Measurements from ENCODE around the gene EIPR1. TPM values are rescaled to one million over a fixed set of nuclear protein-coding genes. Genes with fewer than 3 reads are reported as not detected.

EIPR1 gene
- total RNA-seq, 2 donors from 2014 or later: 34.5 to 35.1 TPM

GRCh38 chr2:3169106-3169870 lies 208.3 kb downstream of the EIPR1 start:
- ATAC-seq (replicated peaks in 1 of 2) (no peak), DNase-seq (no peak)
- Mint-ChIP-seq H3K9me3 (peaks cover 0 to 5% of the 10 kb centered on the region in 2 donors), H3K4me1 (ENCODE audit: low read depth) (no peaks in the 10 kb centered on the region), H3K36me3 (ENCODE audit: insufficient read depth in 2 of 2) (peaks cover 8 to 18% of the 10 kb centered on the region in 2 donors), H3K27me3 (ENCODE audit: low read depth) (no peaks in the 10 kb centered on the region), H3K4me3 (no peak overlapping the region), H3K27ac (no peak overlapping the region)

GRCh38 chr2:3168230-3168891 lies 209.3 kb downstream of the EIPR1 start:
- H3K4me1 Mint-ChIP-seq (ENCODE audit: low read depth): no peaks in the 10 kb centered on the region
- peaks cover 8 to 21% of the 10 kb centered on the region in 2 donors for H3K36me3 Mint-ChIP-seq (ENCODE audit: insufficient read depth in 2 of 2)
- peaks cover under 1 to 7% of the 10 kb centered on the region in 2 donors for H3K9me3 Mint-ChIP-seq
- ATAC-seq (replicated peaks in 1 of 2) (no peak), DNase-seq (no peak)
- no peaks in the 10 kb centered on the region for H3K27me3 Mint-ChIP-seq (ENCODE audit: low read depth)
- H3K27ac Mint-ChIP-seq: no peak overlapping the region
- H3K4me3 Mint-ChIP-seq: no peak overlapping the region

GRCh38 chr2:3163401-3163800 lies 214.2 kb downstream of the EIPR1 start:
- Mint-ChIP-seq H3K9me3 (peaks cover 4 to 10% of the 10 kb centered on the region in 2 donors), H3K4me3 (no peak overlapping the region), H3K27me3 (ENCODE audit: low read depth) (no peaks in the 10 kb centered on the region), H3K4me1 (ENCODE audit: low read depth) (no peaks in the 10 kb centered on the region), H3K36me3 (ENCODE audit: insufficient read depth in 2 of 2) (peaks cover 12 to 32% of the 10 kb centered on the region in 2 donors), H3K27ac (peak overlapping the region; percentile 65)
- ATAC-seq (replicated peaks in 1 of 2) (no peak), DNase-seq (no peak)

- no peaks in the 10 kb centered on the region for H3K4me1 Mint-ChIP-seq (ENCODE audit: low read depth)
- no peak for ATAC-seq (replicated peaks in 1 of 2)
- no peaks in the 10 kb centered on the region for H3K27me3 Mint-ChIP-seq (ENCODE audit: low read depth)
- H3K9me3 Mint-ChIP-seq: peaks cover 4 to 10% of the 10 kb centered on the region in 2 donors
- no peak overlapping the region for H3K4me3 Mint-ChIP-seq
- DNase-seq: no peak
- H3K27ac Mint-ChIP-seq: no peak overlapping the region
- peaks cover 12 to 32% of the 10 kb centered on the region in 2 donors for H3K36me3 Mint-ChIP-seq (ENCODE audit: insufficient read depth in 2 of 2)
Observed at GRCh38 chr2:3162442-3163077, 215.1 kb downstream of the EIPR1 start.

DNA sequence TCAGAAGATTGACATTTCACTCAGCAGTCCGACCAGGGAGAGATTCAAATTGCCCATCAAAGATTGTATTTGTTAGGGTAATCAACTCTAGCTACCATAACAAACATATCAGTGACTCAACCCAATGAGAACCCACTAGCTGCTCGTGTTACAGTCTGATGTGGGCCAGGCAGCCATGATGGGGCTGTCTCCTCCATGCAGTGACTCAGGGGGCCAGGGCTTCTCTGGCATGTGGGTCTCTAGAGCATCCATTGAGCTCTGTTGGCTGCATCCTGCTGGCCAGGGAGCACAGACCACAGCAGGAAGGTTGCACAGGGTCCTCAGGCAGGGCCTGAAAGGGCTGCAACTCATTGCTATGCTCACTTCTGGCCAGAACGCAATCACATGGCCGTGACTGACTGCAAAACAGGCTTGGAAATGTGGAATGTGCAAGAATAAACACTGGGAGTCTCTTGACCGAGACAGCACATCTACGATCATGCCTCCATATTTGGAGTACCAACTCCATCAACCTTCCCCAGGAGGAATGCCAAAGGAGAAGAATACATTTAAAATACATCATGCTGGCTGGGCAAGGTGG lies 216.8 kb downstream of the EIPR1 start:
- Mint-ChIP-seq H3K4me1 (ENCODE audit: low read depth) (no peaks in the 10 kb centered on the region), H3K4me3 (no peak overlapping the region), H3K27me3 (ENCODE audit: low read depth) (no peaks in the 10 kb centered on the region), H3K36me3 (ENCODE audit: insufficient read depth in 2 of 2) (peaks cover 9 to 28% of the 10 kb centered on the region in 2 donors), H3K9me3 (peaks cover 4 to 10% of the 10 kb centered on the region in 2 donors), H3K27ac (no peak overlapping the region)
- DNase-seq: no peak
- no peak for ATAC-seq (replicated peaks in 1 of 2)

- Mint-ChIP-seq H3K4me3 (no peak overlapping the region), H3K27me3 (ENCODE audit: low read depth) (no peaks in the 10 kb centered on the region), H3K36me3 (ENCODE audit: insufficient read depth in 2 of 2) (peaks cover 7 to 24% of the 10 kb centered on the region in 2 donors), H3K9me3 (peaks cover 4 to 5% of the 10 kb centered on the region in 2 donors), H3K4me1 (ENCODE audit: low read depth) (no peaks in the 10 kb centered on the region), H3K27ac (no peak overlapping the region)
- DNase-seq (no peak), ATAC-seq (replicated peaks in 1 of 2) (no peak)
Observed at GRCh38 chr2:3159782-3160545, 217.7 kb downstream of the EIPR1 start.

DNA sequence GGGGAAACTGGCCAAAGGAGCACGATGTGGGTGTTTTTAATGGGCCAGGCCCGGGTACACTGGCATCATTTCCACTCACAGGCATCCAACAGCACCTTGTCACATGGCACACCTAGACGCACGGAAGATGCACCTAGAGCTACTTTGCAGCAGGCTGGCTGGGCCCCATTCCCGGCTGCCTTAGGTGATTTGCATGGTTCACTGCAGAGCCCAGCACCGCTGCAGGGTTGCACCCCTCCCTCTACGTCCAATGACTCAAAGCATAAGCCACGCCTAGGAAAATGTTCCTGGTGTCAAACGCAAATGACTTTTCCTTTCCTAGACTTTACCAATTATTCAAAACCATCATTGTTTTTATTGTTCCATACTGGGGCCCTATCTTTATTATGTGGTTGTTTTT lies 222.9 kb downstream of the EIPR1 start:
- H3K27ac Mint-ChIP-seq: no peak overlapping the region
- DNase-seq (no peak), ATAC-seq (replicated peaks in 1 of 2) (no peak)
- H3K4me3 Mint-ChIP-seq: no peak overlapping the region
- peaks cover 5 to 7% of the 10 kb centered on the region in 2 donors for H3K9me3 Mint-ChIP-seq
- peaks cover 7 to 21% of the 10 kb centered on the region in 2 donors for H3K36me3 Mint-ChIP-seq (ENCODE audit: insufficient read depth in 2 of 2)
- no peaks in the 10 kb centered on the region for H3K4me1 Mint-ChIP-seq (ENCODE audit: low read depth)
- no peaks in the 10 kb centered on the region for H3K27me3 Mint-ChIP-seq (ENCODE audit: low read depth)

DNA sequence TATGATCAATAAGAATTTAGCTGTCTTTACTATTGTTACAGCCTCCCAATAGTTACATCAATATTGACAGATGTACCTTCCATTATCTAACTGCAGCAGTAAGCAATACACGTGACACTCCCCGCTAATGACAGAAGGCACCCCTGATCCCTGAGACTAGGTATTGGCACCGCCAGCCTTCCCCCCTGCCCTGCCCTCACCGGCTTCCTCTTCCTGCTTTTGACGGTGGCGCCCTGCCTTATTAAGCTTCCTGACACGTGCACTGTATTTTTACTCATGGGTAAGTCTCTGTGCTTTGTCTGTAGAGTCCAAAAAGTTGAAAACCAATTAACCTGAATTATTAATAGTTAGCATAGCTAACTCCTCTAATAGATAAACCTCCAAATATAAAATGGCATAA lies 223.5 kb downstream of the EIPR1 start:
- no peaks in the 10 kb centered on the region for H3K27me3 Mint-ChIP-seq (ENCODE audit: low read depth)
- H3K36me3 Mint-ChIP-seq (ENCODE audit: insufficient read depth in 2 of 2): peaks cover 7 to 21% of the 10 kb centered on the region in 2 donors
- H3K9me3 Mint-ChIP-seq: peaks cover 5 to 7% of the 10 kb centered on the region in 2 donors
- H3K4me3 Mint-ChIP-seq: no peak overlapping the region
- DNase-seq (no peak), ATAC-seq (replicated peaks in 1 of 2) (no peak)
- no peak overlapping the region for H3K27ac Mint-ChIP-seq
- no peaks in the 10 kb centered on the region for H3K4me1 Mint-ChIP-seq (ENCODE audit: low read depth)

GRCh38 chr2:3151153-3151918 lies 226.3 kb downstream of the EIPR1 start:
- no peak overlapping the region for H3K4me3 Mint-ChIP-seq
- ATAC-seq (replicated peaks in 1 of 2) (no peak), DNase-seq (no peak)
- H3K27me3 Mint-ChIP-seq (ENCODE audit: low read depth): no peaks in the 10 kb centered on the region
- H3K36me3 Mint-ChIP-seq (ENCODE audit: insufficient read depth in 2 of 2): peaks cover 5 to 21% of the 10 kb centered on the region in 2 donors
- H3K9me3 Mint-ChIP-seq: peaks cover 5 to 7% of the 10 kb centered on the region in 2 donors
- no peaks in the 10 kb centered on the region for H3K4me1 Mint-ChIP-seq (ENCODE audit: low read depth)
- no peak overlapping the region for H3K27ac Mint-ChIP-seq

DNA sequence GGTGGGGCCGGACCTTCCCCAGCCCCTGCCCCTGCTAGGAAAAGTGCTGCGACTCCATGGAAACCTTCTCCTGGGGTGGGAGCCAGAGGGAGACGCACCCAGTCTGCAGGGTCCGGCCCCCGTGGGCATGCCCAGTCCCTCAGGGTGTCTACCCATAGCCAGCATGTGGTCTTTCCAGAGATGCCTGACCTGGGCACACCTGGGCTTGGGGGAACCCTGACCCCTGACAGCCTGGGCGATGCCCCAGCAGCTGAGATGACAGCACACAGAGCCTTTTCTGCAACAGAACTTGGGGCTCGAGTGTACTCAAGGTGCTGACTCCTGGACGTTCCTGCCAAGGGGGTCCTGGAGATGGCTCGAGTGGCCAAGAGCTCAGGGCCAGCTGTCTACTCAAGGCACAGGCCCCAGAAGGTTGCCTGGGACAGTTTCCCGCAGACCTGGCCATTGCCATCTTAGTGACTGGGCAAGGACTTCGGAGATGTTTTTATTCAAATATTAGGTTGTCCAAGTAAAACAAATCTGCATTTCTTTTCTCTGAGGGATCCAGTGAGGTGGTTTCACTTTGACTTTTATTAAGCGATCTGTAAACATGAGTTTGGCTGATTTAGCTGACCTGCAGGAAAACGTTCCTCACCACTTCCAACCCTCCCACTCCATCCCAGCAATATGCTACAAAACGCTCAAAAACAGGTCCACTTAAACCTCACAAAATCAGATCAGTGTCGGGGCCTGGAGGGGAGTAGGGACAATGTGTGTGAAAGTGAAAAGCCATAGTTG lies 228.0 kb downstream of the EIPR1 start:
- Mint-ChIP-seq H3K27me3 (ENCODE audit: low read depth) (no peaks in the 10 kb centered on the region), H3K36me3 (ENCODE audit: insufficient read depth in 2 of 2) (peaks cover 5 to 16% of the 10 kb centered on the region in 2 donors), H3K4me1 (ENCODE audit: low read depth) (no peaks in the 10 kb centered on the region), H3K27ac (no peak overlapping the region), H3K9me3 (peaks cover 5 to 7% of the 10 kb centered on the region in 2 donors), H3K4me3 (no peak overlapping the region)
- DNase-seq: no peak
- no peak for ATAC-seq (replicated peaks in 1 of 2)

DNA sequence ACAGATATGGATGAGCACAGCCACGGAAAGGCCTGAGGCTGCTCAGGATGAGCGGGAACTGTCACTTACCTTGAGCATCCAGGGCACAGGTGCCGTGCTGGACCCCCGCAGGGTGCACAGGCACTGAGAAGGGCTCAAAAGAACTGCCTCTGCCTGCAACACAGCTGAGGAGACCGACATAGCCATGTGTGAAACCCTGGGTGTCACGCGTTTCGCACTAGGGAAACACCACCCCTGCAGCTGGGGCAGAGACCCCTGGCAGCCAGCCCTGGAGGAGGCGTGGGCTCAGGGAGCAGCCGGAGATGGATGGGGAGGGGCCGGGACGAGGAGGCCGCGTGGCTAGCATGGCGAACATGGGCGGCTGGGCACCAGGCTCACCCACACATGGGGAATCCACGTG lies 228.9 kb downstream of the EIPR1 start:
- ATAC-seq (replicated peaks in 1 of 2) (no peak), DNase-seq (no peak)
- H3K27ac Mint-ChIP-seq: peak overlapping the region; percentile 39
- H3K4me1 Mint-ChIP-seq (ENCODE audit: low read depth): no peaks in the 10 kb centered on the region
- no peaks in the 10 kb centered on the region for H3K27me3 Mint-ChIP-seq (ENCODE audit: low read depth)
- peaks cover 5 to 16% of the 10 kb centered on the region in 2 donors for H3K36me3 Mint-ChIP-seq (ENCODE audit: insufficient read depth in 2 of 2)
- H3K9me3 Mint-ChIP-seq: peaks cover 5 to 7% of the 10 kb centered on the region in 2 donors
- no peak overlapping the region for H3K4me3 Mint-ChIP-seq
